B cell (primary cell): ENCODE measurements around the gene PDHB.

Source experiments
- CTCF ChIP-seq: fragments of 200-600 bp; IDR thresholded peaks from one replicate; pipeline ENCODE4 v1.8.0; 2022; ENCODE audit warnings: antibody characterized with exemption, mild to moderate bottlenecking
- EZH2 ChIP-seq: IDR thresholded peaks from 2 replicates; pipeline ENCODE4 v1.6.1; 2012; ENCODE audit warnings: borderline replicate concordance, low read depth, mild to moderate bottlenecking, moderate library complexity, low read length; ENCODE audit not compliant: insufficient read depth, poor library complexity, severe bottlenecking

- TF ChIP-seq CTCF: no peak
- no peak for TF ChIP-seq EZH2
Measured at GRCh38 chr3:58388550-58389091, 45.0 kb downstream of the PDHB start.
